Epithelial cell of esophagus (primary cell): ENCODE measurements around the gene POLD3.

Experiments used
- DNase-seq: peaks from one replicate; pipeline ENCODE4 v3.0.0; 2010; ENCODE audit warnings: low read depth
- H3K4me3 ChIP-seq: 2 replicates; pipeline ENCODE4 v1.5.1; 2011; ENCODE audit warnings: mild to moderate bottlenecking, low read length, control low read depth
- CTCF ChIP-seq: IDR thresholded peaks from 2 replicates; pipeline ENCODE4 v1.5.1; 2011; ENCODE audit warnings: low read depth, mild to moderate bottlenecking, low read length, control low read depth, inconsistent platforms; ENCODE audit not compliant: insufficient read depth; ENCODE audit errors: missing control alignments

Gene POLD3

GRCh38 chr11:74634537-74634936, 42.2 kb downstream of the POLD3 start:
- no peak overlapping the region for H3K4me3 ChIP-seq
- TF ChIP-seq CTCF: peak; percentile 70
- DNase-seq: peak; percentile 95

DNA sequence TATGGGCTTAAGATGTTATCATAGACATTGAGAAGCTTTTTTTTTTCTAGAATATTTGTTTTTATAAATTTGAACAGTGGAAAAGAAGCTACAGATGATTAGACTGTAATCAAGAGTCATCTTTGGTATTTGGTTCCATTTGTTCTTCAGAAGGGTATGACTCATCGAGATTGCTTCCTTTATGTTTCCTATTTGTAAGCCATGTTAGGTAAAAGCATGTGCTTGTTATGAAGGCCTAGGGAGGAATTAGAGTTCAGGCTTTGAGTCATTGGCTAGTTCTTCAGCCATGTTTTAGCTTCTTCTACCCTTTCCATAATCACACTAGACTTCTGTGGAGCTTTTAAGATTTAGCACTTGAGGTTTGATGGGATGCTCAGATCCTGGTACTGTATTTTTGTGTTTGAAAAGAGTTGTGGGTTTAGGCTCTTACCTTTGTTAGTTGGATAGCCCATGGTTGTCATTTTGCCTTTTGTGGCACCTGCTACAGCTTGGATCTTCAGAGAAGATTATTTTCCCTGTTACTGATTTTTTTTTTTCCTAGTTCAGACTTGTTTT, 44.3 kb downstream of the POLD3 start:
- peak; percentile 92 for DNase-seq
- no peak for TF ChIP-seq CTCF
- no peak overlapping the region for H3K4me3 ChIP-seq

- DNase-seq: no peak
- no peak for TF ChIP-seq CTCF
- no peak overlapping the region for H3K4me3 ChIP-seq
Observed at GRCh38 chr11:74637700-74638099, 45.3 kb downstream of the POLD3 start.

GRCh38 chr11:74638869-74639268, 46.5 kb downstream of the POLD3 start:
- no peak for TF ChIP-seq CTCF

GRCh38 chr11:74639533-74639932, 47.2 kb downstream of the POLD3 start:
- no peak overlapping the region for H3K4me3 ChIP-seq
- DNase-seq: no peak
- no peak for TF ChIP-seq CTCF

More at GRCh38 chr11:74638869-74639268, 46.5 kb downstream of the POLD3 start:
- H3K4me3 ChIP-seq: no peak overlapping the region
- DNase-seq: no peak

- H3K4me3 ChIP-seq: no peak overlapping the region
- no peak for TF ChIP-seq CTCF
- no peak for DNase-seq
Observed at GRCh38 chr11:74641289-74641688, 48.9 kb downstream of the POLD3 start.

DNA sequence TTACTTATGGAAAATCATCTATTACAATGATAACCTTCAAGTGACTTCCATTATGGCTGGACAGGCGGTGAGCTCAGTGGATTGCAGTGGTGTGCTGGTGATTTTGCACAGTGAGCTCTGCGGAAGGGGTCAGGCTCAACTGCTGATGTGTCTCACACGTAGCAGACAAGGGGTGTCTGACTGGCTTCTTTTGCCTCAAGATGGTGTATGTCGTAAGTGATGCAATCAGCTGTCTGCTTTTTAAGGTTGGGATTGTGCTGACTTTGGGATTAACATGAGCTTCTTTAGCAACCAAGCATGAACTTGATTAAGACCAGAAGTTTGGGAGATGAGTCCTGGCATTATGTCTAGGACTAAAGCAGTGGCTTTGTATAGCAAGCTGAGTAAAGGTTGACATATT, 49.5 kb downstream of the POLD3 start:
- H3K4me3 ChIP-seq: no peak overlapping the region
- no peak for DNase-seq
- no peak for TF ChIP-seq CTCF
